MM.1S (cell line): Measurements from ENCODE around the gene PPP2R1B.
"Not testable (repeated sequence)": the region's sequence is repeated elsewhere in the genome, so short reads cannot be mapped to it uniquely, and the experiment has no call there.

Experiments used
- DNase-seq: peaks from one replicate; pipeline ENCODE4 v3.0.0-alpha.2; 2015
- H2AFZ ChIP-seq: fragments of 300-600 bp; sonication (generic); 2 replicates; pipeline ENCODE4 v1.6.0; 2016; ENCODE audit warnings: antibody characterized with exemption, low read length
- H3F3A ChIP-seq: fragments of 300-600 bp; sonication (generic); 2 replicates; pipeline ENCODE4 v1.6.1; 2016; ENCODE audit warnings: mild to moderate bottlenecking, antibody characterized with exemption, low read length, moderate library complexity, mixed read lengths; ENCODE audit not compliant: insufficient read depth
- H3K27ac ChIP-seq: fragments of 300-600 bp; sonication (generic); 2 replicates; pipeline ENCODE4 v1.5.1; 2016; ENCODE audit warnings: mild to moderate bottlenecking, low read length
- H3K27me3 ChIP-seq: fragments of 300-600 bp; sonication (generic); replicated peaks from 2 replicates; pipeline ENCODE4 v1.6.0; 2016; ENCODE audit warnings: low read length; ENCODE audit not compliant: insufficient read depth
- H3K36me3 ChIP-seq: fragments of 300-600 bp; sonication (generic); replicated peaks from 2 replicates; pipeline ENCODE4 v1.6.1; 2016; ENCODE audit warnings: mild to moderate bottlenecking, low read length, mixed read lengths; ENCODE audit not compliant: insufficient read depth
- H3K4me1 ChIP-seq: fragments of 300-600 bp; sonication (generic); 2 replicates; pipeline ENCODE4 v1.6.1; 2016; ENCODE audit warnings: low read length, mixed read lengths
- H3K4me2 ChIP-seq: fragments of 300-600 bp; sonication (generic); 2 replicates; pipeline ENCODE4 v1.6.0; 2016; ENCODE audit warnings: low read depth, low read length
- H3K4me3 ChIP-seq: fragments of 300-600 bp; sonication (generic); 2 replicates; pipeline ENCODE4 v1.5.1; 2016; ENCODE audit warnings: low read length, mixed read lengths
- H3K79me2 ChIP-seq: fragments of 300-600 bp; sonication (generic); 2 replicates; pipeline ENCODE4 v1.6.1; 2016; ENCODE audit warnings: mixed run types, low read length, mixed read lengths
- H3K9ac ChIP-seq: fragments of 300-600 bp; sonication (generic); 2 replicates; pipeline ENCODE4 v1.6.1; 2016; ENCODE audit warnings: low read length, mixed read lengths
- H3K9me2 ChIP-seq: fragments of 300-600 bp; sonication (generic); replicated peaks from 2 replicates; pipeline ENCODE4 v1.6.1; 2016; ENCODE audit warnings: mild to moderate bottlenecking, low read length, mixed read lengths; ENCODE audit not compliant: insufficient read depth
- H3K9me3 ChIP-seq: fragments of 300-600 bp; sonication (generic); replicated peaks from 2 replicates; pipeline ENCODE4 v1.6.1; 2016; ENCODE audit warnings: mild to moderate bottlenecking, low read length, mixed read lengths; ENCODE audit not compliant: insufficient read depth
- H4K20me1 ChIP-seq: fragments of 300-600 bp; sonication (generic); 2 replicates; pipeline ENCODE4 v1.6.1; 2016; ENCODE audit warnings: mild to moderate bottlenecking, low read length, moderate library complexity, mixed read lengths; ENCODE audit not compliant: insufficient read depth
- EZH2 ChIP-seq: fragments of 300-600 bp; sonication (generic); optimal IDR thresholded peaks from 2 replicates; pipeline ENCODE3; 2017; ENCODE audit warnings: low read depth, mild to moderate bottlenecking, antibody characterized with exemption, low read length, mixed read lengths
- EZH2phosphoT487 ChIP-seq: fragments of 300-600 bp; sonication (generic); IDR thresholded peaks from 2 replicates; pipeline ENCODE4 v1.6.1; 2018; ENCODE audit warnings: antibody characterized with exemption, low read length
- TF ChIP-seq, protein P1 (sequence below): fragments of 300-600 bp; sonication (generic); IDR thresholded peaks from 2 replicates; pipeline ENCODE4 v1.5.1; 2016; ENCODE audit warnings: antibody characterized with exemption, low read length, mixed read lengths

The PPP2R1B gene

DNA sequence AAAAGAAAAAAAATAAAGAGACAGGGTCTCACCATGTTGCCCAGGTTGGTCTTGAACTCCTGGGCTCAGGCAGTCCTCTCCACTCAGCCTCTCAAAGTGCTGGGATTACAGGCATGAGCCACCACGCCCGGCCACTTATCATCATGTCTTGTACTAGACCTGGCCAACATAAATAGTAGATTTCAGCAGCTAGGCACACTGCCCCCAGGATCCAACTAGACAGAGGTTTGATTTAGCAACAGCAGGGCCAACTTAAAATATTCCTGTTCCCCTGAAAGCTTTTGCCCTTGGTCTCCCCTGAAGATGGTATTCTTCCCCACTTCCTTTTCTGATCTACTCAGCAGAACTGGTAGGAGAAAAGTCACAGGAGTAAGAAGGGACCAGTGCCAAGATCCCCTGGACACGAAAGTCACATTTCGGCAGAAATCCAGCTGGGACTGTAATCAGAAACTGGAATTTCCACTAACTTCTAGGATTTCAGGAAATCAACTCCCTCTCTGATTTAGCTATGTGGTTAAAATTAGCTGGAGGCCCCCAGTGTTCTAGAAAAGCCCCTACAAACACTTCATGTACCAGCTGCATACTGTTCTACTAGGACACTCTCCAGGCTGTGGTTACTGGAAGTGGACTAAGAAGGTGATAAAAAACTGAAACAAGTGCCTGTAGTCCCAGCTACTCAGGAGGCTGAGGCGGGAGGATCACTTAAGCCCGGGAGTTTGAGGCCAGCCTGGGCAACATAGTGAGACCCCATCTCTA lies 8.9 kb upstream of the PPP2R1B start:
- no peaks in the 10 kb centered on the region for H3K27me3 ChIP-seq
- no peaks in the 10 kb centered on the region for H3K9me3 ChIP-seq
- H3K4me2 ChIP-seq = no peak overlapping the region
- peaks cover 11% of the 10 kb centered on the region for H3K4me1 ChIP-seq
- TF ChIP-seq EZH2 = no peak
- TF ChIP-seq EZH2phosphoT487 = no peak
- TF ChIP-seq, protein P1, sequence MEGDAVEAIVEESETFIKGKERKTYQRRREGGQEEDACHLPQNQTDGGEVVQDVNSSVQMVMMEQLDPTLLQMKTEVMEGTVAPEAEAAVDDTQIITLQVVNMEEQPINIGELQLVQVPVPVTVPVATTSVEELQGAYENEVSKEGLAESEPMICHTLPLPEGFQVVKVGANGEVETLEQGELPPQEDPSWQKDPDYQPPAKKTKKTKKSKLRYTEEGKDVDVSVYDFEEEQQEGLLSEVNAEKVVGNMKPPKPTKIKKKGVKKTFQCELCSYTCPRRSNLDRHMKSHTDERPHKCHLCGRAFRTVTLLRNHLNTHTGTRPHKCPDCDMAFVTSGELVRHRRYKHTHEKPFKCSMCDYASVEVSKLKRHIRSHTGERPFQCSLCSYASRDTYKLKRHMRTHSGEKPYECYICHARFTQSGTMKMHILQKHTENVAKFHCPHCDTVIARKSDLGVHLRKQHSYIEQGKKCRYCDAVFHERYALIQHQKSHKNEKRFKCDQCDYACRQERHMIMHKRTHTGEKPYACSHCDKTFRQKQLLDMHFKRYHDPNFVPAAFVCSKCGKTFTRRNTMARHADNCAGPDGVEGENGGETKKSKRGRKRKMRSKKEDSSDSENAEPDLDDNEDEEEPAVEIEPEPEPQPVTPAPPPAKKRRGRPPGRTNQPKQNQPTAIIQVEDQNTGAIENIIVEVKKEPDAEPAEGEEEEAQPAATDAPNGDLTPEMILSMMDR = no peak
- H3K27ac ChIP-seq = no peak overlapping the region
- no peaks in the 10 kb centered on the region for H3K9me2 ChIP-seq
- H3F3A ChIP-seq = no peaks in the 10 kb centered on the region
- H2AFZ ChIP-seq = no peak overlapping the region
- DNase-seq = no peak
- H3K4me3 ChIP-seq = no peak overlapping the region
- H3K9ac ChIP-seq = no peak overlapping the region
- no peaks in the 10 kb centered on the region for H4K20me1 ChIP-seq
- H3K36me3 ChIP-seq = no peaks in the 10 kb centered on the region
- H3K79me2 ChIP-seq = no peaks in the 10 kb centered on the region

DNA sequence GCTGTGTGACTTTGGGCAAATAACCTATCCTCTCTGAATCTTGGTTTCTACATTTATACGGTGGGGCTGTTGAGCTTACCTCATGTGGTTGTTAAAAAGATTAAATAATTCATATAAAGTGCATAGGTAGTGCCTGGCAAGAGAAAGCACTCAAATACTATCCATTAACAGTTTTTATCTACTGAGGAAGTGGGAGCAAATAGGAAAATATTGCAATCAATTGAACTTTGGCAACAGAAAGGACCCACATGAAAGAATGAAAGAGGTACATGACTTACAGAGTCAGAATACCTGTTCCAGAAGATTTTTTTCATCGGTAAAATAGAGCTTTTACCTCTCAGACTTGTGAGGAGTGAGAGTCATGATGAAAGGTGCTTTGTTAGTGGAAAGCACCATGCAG lies 6.3 kb upstream of the PPP2R1B start:
- no peak overlapping the region for H3K4me3 ChIP-seq
- H3K27ac ChIP-seq = no peak overlapping the region
- H3K4me2 ChIP-seq = no peak overlapping the region
- H2AFZ ChIP-seq = no peak overlapping the region
- no peaks in the 10 kb centered on the region for H3F3A ChIP-seq
- no peaks in the 10 kb centered on the region for H3K9me2 ChIP-seq
- TF ChIP-seq EZH2phosphoT487 = no peak
- TF ChIP-seq, protein P1 = no peak
- no peak for TF ChIP-seq EZH2
- H3K9me3 ChIP-seq = no peaks in the 10 kb centered on the region
- H3K9ac ChIP-seq = no peak overlapping the region
- H4K20me1 ChIP-seq = no peaks in the 10 kb centered on the region
- no peaks in the 10 kb centered on the region for H3K36me3 ChIP-seq
- H3K4me1 ChIP-seq = peaks cover 11% of the 10 kb centered on the region
- H3K27me3 ChIP-seq = no peaks in the 10 kb centered on the region
- no peak for DNase-seq
- H3K79me2 ChIP-seq = no peaks in the 10 kb centered on the region

DNA sequence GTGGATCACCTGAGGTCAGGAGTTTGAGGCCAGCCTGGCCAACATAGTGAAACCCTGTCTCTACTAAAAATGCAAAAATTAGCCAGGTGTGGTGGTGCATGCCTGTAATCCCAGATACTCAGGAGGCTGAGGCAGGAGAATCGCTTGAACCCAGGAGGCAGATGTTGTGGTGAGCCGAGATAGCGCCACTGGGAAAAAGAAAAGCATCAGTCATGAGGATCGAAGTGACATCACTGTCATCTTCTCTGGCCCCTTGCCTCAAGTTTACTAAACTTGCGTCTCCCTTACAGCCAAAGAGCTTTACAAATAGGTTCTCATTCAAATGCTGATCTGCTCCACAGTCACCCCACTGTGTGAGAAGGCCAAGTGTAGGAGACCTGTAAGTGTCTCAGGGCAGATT lies 5.0 kb upstream of the PPP2R1B start:
- H3K36me3 ChIP-seq, H3K9me3 ChIP-seq, H2AFZ ChIP-seq, H3K27me3 ChIP-seq, H3K4me3 ChIP-seq, H3F3A ChIP-seq, H3K79me2 ChIP-seq, H4K20me1 ChIP-seq, H3K27ac ChIP-seq, H3K4me1 ChIP-seq, H3K4me2 ChIP-seq, DNase-seq, H3K9ac ChIP-seq, H3K9me2 ChIP-seq: not testable (repeated sequence)

DNA sequence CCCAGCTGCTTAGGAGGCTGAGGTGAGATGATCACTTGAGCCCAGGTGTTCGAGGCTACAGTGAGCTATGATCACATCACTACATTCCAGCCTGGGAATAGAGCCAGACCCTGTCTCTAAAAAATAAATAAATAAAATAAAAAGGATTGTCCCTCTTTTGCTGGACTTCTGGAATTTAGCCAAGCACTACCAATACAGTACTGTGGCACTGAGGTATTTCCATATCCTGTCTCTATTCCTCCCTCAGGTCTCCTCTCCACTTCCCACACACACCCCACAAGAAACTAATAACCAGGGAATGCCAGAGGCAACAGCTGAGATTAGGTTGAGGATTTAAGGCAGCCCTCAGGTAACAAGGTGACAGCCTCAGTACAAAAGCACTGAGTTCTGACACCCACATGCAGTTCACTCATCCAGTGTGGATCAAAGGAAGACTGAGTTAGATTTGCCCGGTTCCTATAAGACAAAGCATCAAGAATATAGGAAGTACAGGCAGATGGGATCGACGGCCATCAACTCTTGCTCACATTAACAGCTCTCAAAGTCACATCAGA lies 4.5 kb upstream of the PPP2R1B start:
- Histone ChIP-seq H3K4me3 (no peak overlapping the region), H3K9me2 (no peaks in the 10 kb centered on the region), H2AFZ (no peak overlapping the region), H3K4me1 (no peaks in the 10 kb centered on the region), H3K27ac (no peak overlapping the region), H3K36me3 (no peaks in the 10 kb centered on the region), H3F3A (no peaks in the 10 kb centered on the region), H3K9me3 (no peaks in the 10 kb centered on the region), H3K9ac (no peak overlapping the region), H3K4me2 (no peak overlapping the region), H4K20me1 (no peaks in the 10 kb centered on the region), H3K79me2 (peaks cover 5% of the 10 kb centered on the region), H3K27me3 (no peaks in the 10 kb centered on the region)
- no peak for DNase-seq
- TF ChIP-seq, protein P1 = no peak
- TF ChIP-seq EZH2 = no peak
- TF ChIP-seq EZH2phosphoT487 = no peak
